IPS-NIHi7 (cell line): Measurements from ENCODE around the gene CFAP99.

ENCODE experiments used
- DNase-seq: peaks from one replicate; pipeline ENCODE4 v3.0.0; 2012; ENCODE audit warnings: mixed read lengths; ENCODE audit errors: extremely low spot score

Gene CFAP99

GRCh38 chr4:2503809-2504208, 85.1 kb downstream of the CFAP99 start:
- DNase-seq, result no peak

- DNase-seq, result peak; percentile 3
Measured at GRCh38 chr4:2507259-2507658, 88.5 kb downstream of the CFAP99 start.

- DNase-seq, result no peak
Measured at GRCh38 chr4:2507855-2508254, 89.1 kb downstream of the CFAP99 start.

- DNase-seq, result peak; percentile 4
Measured at GRCh38 chr4:2510351-2511259, 91.8 kb downstream of the CFAP99 start.

- DNase-seq, result peak; percentile 12
Measured at GRCh38 chr4:2511645-2512131, 92.9 kb downstream of the CFAP99 start.
